Measurements from ENCODE around the gene NECTIN1. TPM values are rescaled to one million over a fixed set of nuclear protein-coding genes. Genes with fewer than 3 reads are reported as not detected.

NECTIN1 gene
- total RNA-seq, 1 donor from 2014 or later = 299 TPM

DNA sequence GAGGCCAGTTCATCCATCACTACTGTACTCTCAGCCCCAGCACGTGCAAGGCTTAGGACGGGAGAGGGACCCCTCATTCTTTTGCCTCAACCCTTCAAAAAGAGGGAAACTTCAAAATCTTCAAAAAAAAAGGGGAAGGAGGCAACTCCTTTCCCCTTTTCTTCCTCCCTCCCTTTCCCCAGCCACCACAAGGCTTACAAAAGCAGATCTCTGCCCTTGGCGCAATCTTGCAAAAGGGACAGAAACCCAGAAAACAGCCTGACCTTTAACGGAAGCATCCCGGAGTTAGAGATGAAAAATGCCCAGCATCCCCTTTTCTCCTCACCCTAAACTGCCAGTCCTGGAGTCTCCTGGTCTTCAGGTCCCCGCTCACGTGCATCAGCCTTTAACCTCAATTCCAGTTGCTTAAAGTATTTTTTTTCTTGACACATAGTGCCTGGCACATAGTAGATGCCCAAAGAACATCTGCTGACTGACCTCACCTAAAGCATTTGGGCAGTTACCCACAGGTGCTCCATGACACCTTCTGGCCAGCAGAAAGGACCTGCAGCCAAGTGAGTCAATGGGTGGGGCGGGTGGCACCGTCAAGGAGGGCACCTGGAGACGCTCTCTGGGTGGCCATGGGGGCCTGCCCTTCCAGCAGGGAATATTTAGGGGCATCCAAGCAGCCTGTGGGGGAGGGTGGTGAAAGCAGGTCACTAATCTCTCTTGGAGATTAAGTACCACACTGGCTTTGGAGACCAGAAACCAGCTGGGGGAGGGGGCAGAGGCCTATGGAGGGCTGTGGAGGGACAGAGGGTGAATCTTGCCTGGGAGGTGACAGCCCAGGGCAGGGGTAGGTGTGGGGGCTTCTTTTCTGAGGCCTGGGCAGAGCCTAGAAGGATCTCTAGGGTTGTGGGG, 16.3 kb downstream of the NECTIN1 start:
- no peak for ATAC-seq

DNA sequence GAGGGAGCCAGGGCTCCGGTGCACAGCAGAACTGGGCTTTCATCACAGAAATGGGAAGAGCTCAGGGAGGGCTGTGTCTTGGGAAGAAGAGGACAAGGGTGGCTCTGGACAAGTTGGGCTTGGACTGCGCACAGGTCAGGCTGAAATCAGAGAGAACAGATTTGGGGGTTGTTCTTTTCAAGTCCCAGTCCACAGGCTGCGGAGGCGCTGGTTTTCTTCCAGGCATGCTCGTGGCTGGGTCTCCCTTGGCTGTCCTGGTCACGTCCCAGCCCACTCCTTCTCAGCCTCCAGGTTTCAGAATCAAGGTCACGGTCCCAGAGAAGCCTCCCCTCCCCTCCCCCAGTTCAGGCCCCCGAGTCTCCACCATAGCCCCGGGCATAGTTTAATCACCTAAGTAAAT, 17.0 kb downstream of the NECTIN1 start:
- no peak for ATAC-seq

DNA sequence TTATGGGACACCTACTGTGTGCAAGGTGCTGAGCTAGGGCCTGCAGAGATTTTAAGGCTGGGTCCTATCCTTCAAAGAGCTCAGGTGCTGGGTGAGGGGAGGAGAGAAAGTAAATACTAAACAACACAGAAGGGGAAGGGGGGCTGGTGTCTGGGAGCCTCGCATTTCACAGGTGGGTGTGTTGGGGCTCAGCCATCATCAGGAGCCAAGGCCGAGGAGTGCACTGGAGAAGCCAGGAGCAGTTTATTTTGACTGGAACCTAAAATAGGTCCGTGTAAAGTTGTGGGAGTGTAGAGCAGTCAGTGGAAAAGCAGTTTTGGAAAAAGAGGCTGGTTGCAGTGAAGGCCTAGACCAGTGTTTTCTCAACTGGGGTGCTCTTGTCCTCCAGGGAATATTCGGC, 17.5 kb downstream of the NECTIN1 start:
- no peak for ATAC-seq

DNA sequence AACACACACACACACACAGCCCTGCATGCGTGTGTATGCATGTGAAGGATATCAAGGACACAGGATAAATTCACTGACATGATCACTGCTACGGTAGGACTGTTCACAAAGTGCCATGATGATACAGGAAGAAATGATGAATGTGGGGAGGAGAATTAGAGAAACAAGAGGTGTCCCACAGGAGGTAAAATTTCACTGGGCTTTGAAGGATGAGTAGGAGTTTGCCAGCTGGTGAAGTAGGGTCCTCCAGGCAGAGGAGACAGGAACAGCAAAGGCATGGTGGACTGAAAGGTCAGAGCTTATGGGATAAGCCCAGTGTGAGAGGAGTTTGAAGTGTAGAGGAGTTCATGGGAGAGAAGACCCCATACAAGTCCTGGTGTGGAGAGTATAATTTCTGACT, 18.6 kb downstream of the NECTIN1 start:
- no peak for ATAC-seq

DNA sequence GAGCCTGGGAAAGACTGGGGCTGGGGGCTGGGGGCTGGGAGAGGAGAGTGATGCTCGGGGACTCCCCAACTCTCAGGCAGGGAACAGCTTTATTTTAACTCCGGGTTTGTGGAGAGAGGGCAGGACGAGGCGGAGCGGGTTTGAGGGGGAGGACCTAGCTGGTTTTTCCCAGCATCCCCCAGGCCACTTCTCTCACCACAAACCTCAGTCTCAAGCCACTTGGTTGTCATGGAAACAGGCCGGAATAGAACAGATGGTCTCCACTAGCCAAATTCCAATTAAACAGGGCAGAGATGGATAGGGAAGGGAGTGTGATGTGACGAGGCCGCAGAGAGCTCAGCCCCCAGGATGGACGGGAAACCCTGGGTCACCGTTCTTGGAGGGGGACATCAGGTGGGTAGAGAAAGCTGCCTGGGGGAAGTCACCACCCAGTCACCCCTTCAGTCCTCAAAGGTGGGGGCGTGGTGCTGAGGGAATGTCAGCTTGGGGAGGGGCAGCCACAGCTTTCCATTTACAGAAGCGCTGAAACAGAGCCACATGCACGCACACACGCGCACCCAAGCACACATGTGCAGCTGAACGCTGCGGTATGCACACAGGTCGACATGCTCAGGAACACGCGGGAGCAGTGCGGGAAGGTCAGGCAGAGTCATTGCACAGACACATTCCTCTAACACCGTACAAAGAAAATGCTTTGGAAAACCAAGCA, 19.2 kb downstream of the NECTIN1 start:
- ATAC-seq = no peak

DNA sequence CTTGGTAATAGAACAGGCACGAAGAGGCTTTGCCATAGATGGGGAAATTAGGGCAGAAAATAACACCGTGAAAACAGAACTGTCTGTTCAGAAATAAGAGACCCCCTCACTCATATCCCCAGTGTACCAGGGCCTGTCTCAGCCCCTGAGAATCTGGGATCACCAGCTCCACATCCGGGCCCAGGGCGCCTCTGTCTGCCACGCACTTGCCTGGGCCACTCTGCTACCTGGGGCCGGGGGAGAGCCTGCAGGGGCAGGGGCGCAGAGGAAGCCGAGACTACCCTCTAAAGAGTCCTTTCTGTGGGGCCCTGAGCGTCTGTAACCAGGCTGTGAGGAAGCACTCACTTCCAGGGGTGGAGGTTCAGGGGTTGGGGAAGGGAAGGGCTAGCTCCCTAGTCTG, 19.8 kb downstream of the NECTIN1 start:
- ATAC-seq = no peak

DNA sequence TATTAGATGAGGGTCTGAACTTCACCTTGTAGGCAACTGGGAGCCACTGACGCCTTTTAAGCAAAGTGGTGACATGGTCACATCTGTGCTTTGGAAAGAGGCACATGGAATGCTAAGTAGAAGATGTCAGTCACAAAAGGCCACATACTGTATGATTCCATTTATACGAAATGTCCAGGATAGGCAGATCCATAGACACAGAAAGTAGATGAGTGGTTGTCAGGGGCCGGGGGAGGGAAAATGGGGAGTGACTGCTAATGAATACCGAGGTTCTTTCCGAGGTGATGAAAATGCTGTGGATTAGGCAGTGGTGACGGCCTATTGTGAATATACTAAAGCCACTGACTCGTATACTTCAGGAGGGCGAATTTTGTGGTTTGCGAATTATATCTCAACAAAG, 20.6 kb downstream of the NECTIN1 start:
- ATAC-seq = no peak

DNA sequence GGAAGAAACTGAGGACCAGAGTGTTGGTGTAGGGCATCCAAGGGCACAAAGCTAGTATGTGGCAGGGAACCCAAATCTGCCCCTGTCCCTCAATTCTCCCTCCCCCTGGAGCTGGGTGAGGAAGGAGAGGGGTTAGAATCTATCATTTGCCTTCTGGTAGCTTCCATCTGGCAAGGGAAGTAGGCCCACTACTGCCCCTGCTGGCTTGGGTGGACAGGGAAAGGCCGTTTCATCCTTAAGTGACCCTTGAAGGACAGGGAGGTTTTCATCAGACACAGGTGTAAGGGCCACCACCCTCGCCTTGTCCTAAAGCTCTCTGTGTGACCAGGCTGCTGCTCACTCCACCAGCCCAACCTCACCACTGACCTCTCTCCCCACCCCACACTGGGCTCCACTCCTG, 22.1 kb downstream of the NECTIN1 start:
- no peak for ATAC-seq

DNA sequence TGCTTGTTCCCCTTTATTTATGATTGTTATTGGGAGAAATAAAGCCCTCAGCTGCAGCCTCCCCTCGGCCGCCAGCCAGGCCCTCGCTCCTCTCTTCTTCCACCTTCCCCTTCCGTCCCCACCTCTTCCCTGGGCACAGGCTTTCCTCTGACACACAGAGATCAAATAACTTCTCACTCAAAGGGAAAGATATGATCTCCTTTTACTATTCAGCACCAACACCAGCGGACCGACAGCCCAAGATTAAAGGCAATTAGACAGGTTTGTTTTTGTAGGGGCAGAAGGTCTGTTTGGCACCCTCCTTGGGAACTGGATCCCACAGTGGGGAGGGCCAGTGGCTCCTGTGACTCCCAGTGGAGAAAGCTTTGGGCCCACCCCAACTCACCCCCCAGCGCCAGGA, 23.0 kb downstream of the NECTIN1 start:
- no peak for ATAC-seq

DNA sequence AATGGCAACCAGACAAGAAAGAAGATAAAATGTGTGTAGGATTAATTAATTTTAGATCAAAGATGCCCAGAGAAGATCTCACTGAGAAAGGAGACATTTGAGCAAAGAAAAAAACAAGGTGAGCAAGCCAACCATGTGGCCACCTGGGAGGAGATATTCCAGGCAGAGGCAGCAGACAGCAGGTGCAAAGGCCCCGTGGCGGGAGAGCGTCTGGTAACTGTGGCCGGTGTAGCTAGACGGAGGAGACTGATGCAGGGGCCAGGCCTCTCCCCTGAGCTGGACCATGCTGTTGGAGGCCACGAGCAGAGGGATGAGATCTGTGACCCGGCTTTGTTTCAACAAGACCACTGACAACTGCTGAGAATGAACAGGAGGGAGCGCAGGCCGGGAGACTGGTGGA, 23.6 kb downstream of the NECTIN1 start:
- no peak for ATAC-seq

DNA sequence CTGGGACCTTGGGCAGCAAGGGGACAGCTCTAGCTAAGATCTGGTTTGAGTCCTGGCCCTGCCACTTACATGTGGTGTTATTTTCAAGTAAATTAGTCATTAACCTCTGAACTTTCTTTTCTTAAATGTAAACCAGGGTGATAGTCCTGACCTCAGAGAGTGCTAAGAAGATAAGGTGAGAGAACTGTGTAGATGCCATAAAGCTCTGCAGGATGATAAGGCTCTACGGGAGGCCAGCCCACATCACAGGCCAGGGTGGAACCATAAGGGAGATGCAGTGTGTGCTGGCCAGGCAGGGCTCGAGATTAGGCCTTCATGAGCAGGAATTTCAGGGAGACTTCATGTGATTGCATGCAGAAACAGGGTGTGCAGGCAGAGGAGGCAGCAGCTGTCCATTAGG, 24.2 kb downstream of the NECTIN1 start:
- no peak for ATAC-seq

DNA sequence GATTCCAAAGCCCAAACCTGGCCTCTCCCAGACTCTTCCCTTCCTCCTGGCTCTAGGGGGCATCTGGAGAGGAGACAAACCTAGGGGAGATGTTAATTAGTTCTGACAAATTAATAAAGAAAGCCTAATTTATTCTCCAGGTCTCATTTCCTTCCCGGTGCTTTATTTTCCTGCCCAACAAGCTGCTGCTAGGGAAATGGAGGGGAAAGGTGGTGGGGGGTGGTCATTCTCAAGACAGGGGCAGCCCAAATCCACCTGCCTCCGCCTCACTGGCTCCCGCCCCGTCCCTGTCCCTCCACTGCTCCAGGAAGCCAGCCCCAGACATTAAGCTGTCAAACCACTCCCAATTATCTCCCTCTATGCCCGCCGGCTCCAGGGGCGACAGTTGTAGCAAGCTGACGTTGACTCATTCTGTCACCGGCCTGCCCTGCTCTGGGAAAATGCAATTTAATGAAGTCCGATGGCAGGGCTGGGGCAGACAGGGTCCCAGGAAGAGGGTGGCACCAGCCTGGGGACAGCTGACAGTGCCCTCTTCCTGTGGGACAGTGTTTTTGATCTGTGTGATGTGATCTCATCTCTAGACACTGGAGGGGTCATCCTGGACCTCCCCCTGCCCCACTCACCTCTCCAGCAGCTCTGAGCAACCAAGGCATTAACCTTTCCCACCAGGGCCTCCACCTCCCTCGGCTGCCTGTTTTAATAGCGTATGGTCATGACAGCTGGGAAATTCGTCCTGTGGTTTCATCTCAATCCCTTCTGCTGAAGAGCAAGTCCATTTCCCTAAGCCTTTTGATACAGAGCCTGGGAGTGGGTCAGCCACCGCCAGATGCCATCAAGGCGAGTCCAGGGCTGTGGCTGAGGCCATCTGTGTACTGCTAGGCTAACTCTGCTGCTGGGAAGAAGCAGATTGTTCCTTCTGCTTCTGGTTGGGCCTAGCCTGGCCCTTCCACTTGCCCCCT, 27.1 kb downstream of the NECTIN1 start:
- ATAC-seq = peak; percentile 56

DNA sequence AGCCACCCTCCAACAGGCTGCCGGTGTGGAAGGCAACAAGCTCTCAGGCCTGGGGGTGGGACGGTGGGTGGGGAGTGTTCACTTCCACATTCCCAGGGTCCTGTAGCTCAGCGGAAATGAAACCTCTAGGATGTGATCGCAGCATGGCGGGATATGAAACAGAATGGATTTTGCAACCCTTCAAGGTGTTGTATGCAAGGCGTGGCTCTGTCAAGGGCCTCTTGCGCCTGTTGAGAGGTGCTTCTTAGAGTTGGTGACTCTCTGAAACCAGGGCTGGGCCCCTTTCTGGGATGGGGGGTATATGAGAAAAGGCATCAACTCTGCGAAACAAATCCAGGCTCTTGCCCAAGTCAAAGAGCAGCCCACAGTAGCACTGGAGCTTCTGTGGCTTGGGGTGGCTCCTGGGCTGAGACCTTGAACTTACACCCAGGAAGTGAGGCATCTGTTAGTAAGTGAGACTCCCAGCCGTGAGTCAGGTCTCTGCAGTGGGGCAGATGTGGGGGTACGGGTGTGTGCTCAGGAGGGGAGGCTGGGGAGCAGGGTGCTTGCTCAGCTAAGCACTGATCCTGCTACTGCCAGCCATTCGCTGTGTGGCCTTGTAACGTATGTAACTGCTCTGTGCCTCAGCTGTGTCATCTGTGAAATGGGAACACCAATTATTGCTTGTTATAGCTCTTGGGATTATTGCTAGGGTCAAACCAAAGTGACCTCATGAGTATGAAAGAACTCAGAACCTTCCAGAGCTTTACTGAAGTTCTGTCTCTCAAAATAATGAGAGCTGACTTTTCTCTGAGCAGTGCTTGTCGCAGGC, 28.3 kb downstream of the NECTIN1 start:
- ATAC-seq = peak; percentile 51

DNA sequence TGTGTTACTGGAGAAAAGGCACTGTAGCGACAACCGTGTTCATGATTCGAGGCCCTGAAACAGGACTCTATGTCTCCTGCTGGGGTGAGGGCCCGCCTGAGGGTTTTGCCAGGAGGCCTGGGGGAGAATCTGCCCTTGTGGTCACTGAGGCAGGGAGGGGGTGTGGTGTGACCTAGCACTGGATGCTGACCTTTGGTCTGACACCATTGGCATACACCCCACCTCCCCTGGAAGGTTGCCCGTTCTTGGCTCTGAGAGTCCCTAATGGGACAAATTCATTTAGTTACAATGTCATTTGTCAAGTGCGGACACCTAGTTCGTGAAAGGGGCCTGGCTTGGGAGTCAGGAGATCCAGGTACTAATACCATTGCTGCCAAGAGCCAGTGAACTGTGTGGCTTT, 29.0 kb downstream of the NECTIN1 start:
- no peak for ATAC-seq

DNA sequence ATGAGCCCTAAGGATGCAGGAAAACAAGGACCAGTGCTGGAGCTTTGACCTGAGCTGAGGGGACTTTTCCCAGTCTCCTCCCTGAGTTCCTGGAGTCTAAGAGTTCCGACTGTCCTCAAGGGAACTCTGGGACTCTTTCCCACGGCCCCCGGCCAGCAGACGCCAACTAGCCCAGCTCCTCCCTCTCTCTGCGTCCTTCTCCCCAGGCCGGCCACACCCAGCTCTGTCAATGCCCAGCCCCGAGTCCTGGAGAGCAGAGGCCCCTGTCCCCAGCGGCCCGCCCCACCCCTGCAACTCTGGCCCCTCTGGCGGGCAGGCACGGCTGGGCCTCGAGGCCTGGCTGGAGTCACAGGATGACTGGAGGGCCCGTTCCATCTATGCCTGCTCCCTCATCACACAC, 29.8 kb downstream of the NECTIN1 start:
- peak; percentile 7 for ATAC-seq

DNA sequence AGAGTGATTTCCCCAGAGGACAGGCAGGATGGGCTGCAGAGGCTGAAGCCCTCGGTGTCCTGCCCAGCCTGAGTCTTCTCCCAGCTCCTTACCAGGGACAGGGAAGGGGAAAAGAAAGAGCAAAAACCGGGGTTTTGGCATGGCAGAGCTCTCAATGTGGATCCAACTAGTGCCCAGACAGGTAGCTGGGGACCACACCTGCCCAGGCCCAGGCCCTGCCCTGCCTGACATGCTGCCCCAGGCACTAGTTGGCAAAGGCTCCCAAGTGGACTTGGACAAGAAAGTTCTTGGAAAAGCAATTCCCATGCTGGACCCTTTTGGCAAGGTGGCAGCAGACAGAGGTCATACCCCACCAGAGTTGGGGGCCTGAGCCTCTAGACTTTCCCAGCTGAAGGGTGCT, 31.1 kb downstream of the NECTIN1 start:
- no peak for ATAC-seq

DNA sequence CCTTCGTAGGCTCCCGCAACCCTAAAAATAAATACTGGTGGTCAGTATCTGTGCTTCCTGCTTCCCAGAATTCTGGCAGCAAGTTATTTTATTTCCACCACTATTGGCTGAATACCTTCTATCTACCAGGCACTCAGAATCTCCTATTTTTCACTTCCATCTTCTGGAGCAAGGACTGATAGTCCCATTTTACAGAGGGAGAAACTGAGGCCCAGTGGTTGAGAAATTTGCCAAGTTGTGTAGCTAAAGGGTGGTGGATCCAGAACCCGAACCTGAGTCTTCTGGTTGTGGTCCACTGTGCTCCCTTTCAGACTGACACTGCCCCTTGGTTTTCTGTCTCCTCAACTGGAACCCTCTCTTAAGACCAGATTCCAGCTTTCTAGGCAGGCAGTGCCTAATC, 31.6 kb downstream of the NECTIN1 start:
- ATAC-seq = no peak

DNA sequence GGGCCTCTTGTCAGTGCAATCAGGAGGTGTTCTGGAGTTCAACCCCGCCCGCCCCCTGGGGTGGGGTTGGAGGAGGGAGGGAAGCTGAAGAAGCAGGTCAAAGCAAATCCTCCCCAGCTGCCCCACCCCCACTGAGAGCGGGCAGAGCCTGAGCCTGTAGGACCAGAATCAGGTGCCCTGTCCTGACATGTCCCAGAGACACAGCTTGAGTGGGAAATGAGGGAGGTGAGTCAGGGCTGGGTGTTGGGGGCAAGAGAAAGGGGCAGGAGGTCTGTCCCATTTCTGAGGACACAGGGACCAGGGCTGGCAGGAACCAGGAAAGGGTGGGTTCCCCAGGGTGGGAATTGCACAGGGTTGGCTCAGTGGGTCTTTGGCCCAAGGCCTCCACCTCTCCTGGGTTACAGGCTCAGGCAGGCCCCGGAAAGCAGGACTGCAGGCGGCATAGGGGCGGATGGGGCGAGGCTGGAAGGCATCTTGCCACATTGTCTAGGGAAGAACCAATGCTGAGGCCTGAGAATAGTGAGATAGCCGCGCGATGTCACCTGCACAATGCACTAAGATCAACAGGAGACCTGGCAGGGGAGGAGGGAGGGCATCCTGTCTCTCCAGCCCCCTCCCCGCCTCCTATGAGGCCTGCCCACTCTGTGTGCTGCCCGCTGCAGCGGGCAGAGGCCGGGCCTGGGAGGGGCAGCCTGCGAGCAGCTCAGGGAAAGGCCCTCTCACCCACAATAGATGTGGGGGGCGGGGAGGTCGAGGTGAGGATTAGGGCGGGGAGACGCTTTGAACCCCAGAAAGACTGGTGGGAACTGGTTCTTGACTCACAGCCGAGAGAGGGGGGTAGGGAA, 32.4 kb downstream of the NECTIN1 start:
- ATAC-seq = peak; percentile 62

DNA sequence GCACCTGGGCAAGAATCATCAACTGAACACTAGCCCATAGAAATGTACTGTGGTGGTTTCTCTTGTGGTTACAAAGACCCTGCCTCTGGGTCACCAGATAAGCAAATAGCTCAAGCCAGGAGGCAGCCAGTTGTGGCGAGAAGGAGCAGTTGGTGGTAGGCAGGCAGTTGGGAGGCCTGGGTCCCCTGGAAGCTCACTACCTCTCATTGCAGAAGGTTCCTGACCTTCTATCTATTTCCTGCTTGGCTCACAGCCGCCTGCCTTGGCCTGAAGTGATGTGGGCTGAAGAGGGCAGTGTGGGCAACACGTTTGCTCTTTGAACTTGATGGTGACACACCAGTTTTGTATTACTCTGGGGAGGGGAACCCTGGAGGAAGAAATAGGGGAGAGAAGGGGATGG, 34.7 kb downstream of the NECTIN1 start:
- no peak for ATAC-seq

DNA sequence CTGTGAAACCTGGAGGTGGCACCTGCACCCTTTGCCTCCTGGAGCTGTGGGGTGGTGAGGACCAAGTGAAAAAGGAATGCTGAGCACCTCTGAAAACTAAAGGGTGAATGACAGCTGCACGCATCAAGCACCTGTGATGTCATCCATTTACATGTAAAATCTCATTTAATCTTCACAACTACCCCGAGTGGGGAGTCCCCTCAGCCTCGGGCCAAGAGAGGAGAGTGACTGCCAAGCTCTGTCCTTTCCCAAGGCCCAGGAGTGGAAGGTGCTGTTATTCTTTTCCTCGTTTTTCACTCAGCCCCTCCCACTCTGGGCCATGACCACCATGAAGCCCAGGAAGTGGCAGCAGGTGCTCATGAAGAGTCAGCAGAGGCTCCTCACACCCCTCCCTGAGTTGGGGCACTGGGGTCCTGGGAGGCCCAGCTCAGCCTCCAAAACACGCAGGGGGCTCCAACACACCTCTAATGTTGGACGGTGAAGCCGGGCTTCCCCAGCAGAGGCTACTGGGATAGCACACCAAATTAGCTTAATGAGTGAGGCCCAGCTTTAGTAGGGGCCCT, 35.7 kb downstream of the NECTIN1 start:
- peak; percentile 26 for ATAC-seq

DNA sequence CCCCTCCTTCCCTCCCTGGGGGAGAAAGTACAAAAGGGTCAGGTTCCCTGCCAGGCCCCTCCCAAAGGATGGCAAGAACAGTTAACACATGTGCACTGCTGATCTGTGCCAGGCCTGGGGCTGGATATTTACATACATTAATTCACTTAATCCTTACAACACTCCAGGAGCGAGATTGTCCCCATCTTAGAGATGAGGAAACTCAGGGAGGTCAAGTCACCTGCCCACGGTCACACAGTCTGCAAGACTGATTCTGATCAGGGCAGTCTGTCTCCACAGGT, 36.5 kb downstream of the NECTIN1 start:
- peak; percentile 40 for ATAC-seq

Data from esophagus mucosa (tissue), 1 donor.